Loucy (cell line): ENCODE results near the gene TEAD3.

Experiments used
- H2AFZ ChIP-seq: fragments of 200-600 bp; sonication (generic); 2 replicates; pipeline ENCODE4 v1.6.0; 2016; ENCODE audit warnings: antibody characterized with exemption, mild to moderate bottlenecking, low read length, moderate library complexity
- H3F3A ChIP-seq: fragments of 200-600 bp; 2 replicates; pipeline ENCODE4 v1.6.0; 2016; ENCODE audit warnings: antibody characterized with exemption, low read depth, mild to moderate bottlenecking
- H3K27me3 ChIP-seq: fragments of 200-600 bp; sonication (generic); 2 replicates; pipeline ENCODE4 v1.6.1; 2014; ENCODE audit warnings: low read length, mild to moderate bottlenecking; ENCODE audit not compliant: insufficient read depth, poor library complexity, severe bottlenecking
- H3K36me3 ChIP-seq: fragments of 200-600 bp; sonication (generic); 2 replicates; pipeline ENCODE4 v1.6.1; 2016; ENCODE audit warnings: low read length; ENCODE audit not compliant: insufficient read depth
- H3K4me1 ChIP-seq: fragments of 200-600 bp; sonication (generic); 2 replicates; pipeline ENCODE4 v1.5.1; 2014; ENCODE audit warnings: low read length, mild to moderate bottlenecking; ENCODE audit not compliant: insufficient read depth, poor library complexity, severe bottlenecking
- H3K4me2 ChIP-seq: fragments of 200-600 bp; sonication (generic); 2 replicates; pipeline ENCODE4 v1.6.0; 2014; ENCODE audit warnings: antibody characterized with exemption, low read length, low read depth, mild to moderate bottlenecking; ENCODE audit not compliant: poor library complexity, severe bottlenecking
- H3K4me3 ChIP-seq: fragments of 200-600 bp; sonication (generic); 2 replicates; pipeline ENCODE4 v1.5.1; 2014; ENCODE audit warnings: low read length, mild to moderate bottlenecking, mixed read lengths; ENCODE audit not compliant: poor library complexity, severe bottlenecking
- H3K79me2 ChIP-seq: fragments of 200-600 bp; sonication (generic); 2 replicates; pipeline ENCODE4 v1.6.1; 2014; ENCODE audit warnings: low read length; ENCODE audit not compliant: insufficient read depth
- H3K9ac ChIP-seq: fragments of 200-600 bp; sonication (generic); 2 replicates; pipeline ENCODE4 v1.6.0; 2014; ENCODE audit warnings: mild to moderate bottlenecking, low read depth, low read length, moderate library complexity; ENCODE audit not compliant: poor library complexity, severe bottlenecking
- H3K9me2 ChIP-seq: fragments of 200-600 bp; sonication (generic); replicated peaks from 2 replicates; pipeline ENCODE4 v1.6.1; 2016; ENCODE audit warnings: low read depth, low read length, mixed read lengths
- H3K9me3 ChIP-seq: fragments of 200-600 bp; sonication (generic); 2 replicates; pipeline ENCODE4 v1.6.1; 2014; ENCODE audit warnings: mild to moderate bottlenecking, antibody characterized with exemption, low read length, low read depth; ENCODE audit not compliant: insufficient read depth
- H4K20me1 ChIP-seq: fragments of 200-600 bp; sonication (generic); 2 replicates; pipeline ENCODE4 v1.6.0; 2014; ENCODE audit warnings: antibody characterized with exemption, low read length, mild to moderate bottlenecking; ENCODE audit not compliant: insufficient read depth, poor library complexity, severe bottlenecking
- CTCF ChIP-seq: fragments of 200-600 bp; sonication (generic); conservative IDR thresholded peaks from 2 replicates; pipeline ENCODE4 v1.5.1; 2014; ENCODE audit warnings: mild to moderate bottlenecking, antibody characterized with exemption, low read length
- EZH2phosphoT487 ChIP-seq: fragments of 200-600 bp; IDR thresholded peaks from 2 replicates; pipeline ENCODE4 v1.6.1; 2018; ENCODE audit warnings: antibody characterized with exemption, mild to moderate bottlenecking, moderate library complexity, borderline replicate concordance

Gene TEAD3

DNA sequence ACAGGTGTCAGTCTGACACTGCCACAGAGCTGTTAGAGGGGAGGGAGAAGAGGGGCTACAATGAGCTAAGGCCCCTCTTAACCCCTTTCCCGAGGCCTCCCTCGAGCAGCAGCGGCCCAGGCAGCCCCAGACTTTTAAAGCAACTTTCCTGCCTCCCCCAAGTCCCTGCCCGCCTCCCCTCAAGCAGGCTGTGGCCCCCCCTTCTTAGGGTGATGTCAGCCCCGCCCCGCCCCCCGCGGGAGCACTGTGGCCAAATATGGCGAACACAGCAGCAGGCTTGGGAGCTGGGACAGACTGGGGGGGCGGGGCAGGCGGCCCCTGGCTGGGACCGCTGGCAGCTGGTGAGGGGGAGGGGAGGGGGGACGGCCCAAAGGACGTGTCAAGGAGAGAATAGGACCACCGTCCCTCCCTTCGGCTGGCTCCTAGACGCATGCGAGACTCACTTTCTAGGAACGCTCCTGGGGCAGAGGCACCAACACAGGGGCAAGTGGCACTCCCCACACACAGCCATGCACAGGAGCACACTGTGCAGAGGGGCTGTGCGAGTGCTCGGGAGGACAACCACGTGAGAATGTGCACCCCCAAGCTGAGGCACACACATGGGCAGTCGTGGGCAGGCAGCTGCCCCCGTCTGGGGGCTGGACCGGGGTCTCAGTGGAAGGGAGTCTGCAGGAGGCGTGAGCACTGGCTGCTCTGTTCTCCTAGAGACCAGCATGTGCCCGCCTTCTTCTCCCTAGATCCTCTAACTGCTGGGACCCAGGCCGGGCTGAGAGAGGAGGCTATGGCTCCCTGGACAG lies 6.7 kb downstream of the TEAD3 start:
- Histone ChIP-seq H3K4me2 (no peak overlapping the region), H3K79me2 (no peaks in the 10 kb centered on the region), H3F3A (no peaks in the 10 kb centered on the region), H4K20me1 (no peaks in the 10 kb centered on the region), H3K9me3 (no peaks in the 10 kb centered on the region), H3K36me3 (no peaks in the 10 kb centered on the region), H2AFZ (no peak overlapping the region), H3K4me1 (peaks cover 22% of the 10 kb centered on the region), H3K9ac (no peak overlapping the region), H3K9me2 (no peaks in the 10 kb centered on the region), H3K27me3 (no peaks in the 10 kb centered on the region), H3K4me3 (no peak overlapping the region)
- no peak for TF ChIP-seq EZH2phosphoT487
- TF ChIP-seq CTCF, result no peak

GRCh38 chr6:35489066-35489465 lies 7.8 kb downstream of the TEAD3 start:
- Histone ChIP-seq H3K4me2 (no peak overlapping the region), H3K9ac (no peak overlapping the region), H3F3A (no peaks in the 10 kb centered on the region), H4K20me1 (no peaks in the 10 kb centered on the region), H3K9me2 (no peaks in the 10 kb centered on the region), H3K4me3 (no peak overlapping the region), H3K79me2 (no peaks in the 10 kb centered on the region), H3K9me3 (no peaks in the 10 kb centered on the region), H3K27me3 (no peaks in the 10 kb centered on the region), H3K4me1 (peaks cover 16% of the 10 kb centered on the region), H2AFZ (no peak overlapping the region), H3K36me3 (no peaks in the 10 kb centered on the region)
- TF ChIP-seq EZH2phosphoT487, result no peak
- TF ChIP-seq CTCF, result no peak

DNA sequence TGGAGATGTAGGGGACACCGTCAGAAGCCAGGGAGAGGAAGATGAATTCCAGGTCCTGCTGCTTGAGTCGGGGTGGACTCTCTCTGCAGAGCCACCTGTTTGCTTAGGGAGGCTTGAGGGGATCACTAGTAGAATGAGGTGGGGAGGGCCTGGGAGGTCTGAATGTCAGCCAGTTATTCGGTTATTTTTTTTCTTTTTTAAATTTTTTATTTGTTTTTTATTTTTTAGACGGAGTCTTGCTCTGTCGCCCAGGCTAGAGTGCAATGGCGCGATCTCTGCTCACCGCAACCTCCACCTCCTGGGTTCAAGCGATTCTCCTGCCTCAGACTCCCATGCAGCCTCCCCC lies 8.4 kb downstream of the TEAD3 start:
- Histone ChIP-seq H3K9ac (no peak overlapping the region), H3K4me2 (no peak overlapping the region), H3K9me3 (no peaks in the 10 kb centered on the region), H3K4me3 (no peak overlapping the region), H4K20me1 (no peaks in the 10 kb centered on the region), H3K27me3 (no peaks in the 10 kb centered on the region), H3K79me2 (no peaks in the 10 kb centered on the region), H3K4me1 (peaks cover 13% of the 10 kb centered on the region), H3K36me3 (no peaks in the 10 kb centered on the region), H2AFZ (no peak overlapping the region), H3F3A (no peaks in the 10 kb centered on the region), H3K9me2 (no peaks in the 10 kb centered on the region)
- TF ChIP-seq EZH2phosphoT487 (no peak), CTCF (no peak)
